SK-N-MC (cell line): Measurements from ENCODE around the gene AKAP6.

Experiments
- EZH2 ChIP-seq: fragments of 200-600 bp; sonication (generic); IDR thresholded peaks from one replicate; pipeline ENCODE4 v1.6.1; 2017; ENCODE audit warnings: antibody characterized with exemption
- FOXP2 ChIP-seq: optimal IDR thresholded peaks from 2 replicates; pipeline ENCODE3; 2011; ENCODE audit warnings: mild to moderate bottlenecking, moderate library complexity; ENCODE audit not compliant: insufficient read depth; ENCODE audit errors: extremely low read length, control extremely low read depth
- POLR2AphosphoS5 ChIP-seq: IDR thresholded peaks from 2 replicates; pipeline ENCODE4 v1.6.1; 2012; ENCODE audit warnings: mild to moderate bottlenecking, low read depth, low read length, borderline replicate concordance

DNA sequence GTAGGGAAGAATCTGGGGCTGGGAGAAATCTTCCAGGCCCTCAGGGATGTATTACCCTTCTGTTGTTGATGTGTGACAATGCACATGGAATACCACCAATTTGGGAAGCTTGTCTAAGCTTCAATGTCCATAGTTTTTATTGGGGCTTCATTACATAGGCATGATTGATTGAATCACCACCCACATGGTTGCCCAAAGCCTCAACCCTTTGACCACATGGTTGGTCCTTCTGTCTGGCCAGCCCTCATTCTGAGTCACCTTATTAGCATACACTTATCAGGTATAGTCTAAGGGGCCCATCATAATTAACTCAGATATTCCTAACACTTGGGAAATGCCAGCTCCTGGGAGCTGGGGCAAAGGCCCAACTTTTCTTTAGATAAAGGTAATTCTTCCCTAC, 93.3 kb downstream of the AKAP6 start:
- TF ChIP-seq EZH2: no peak
- no peak for TF ChIP-seq FOXP2
- no peak for TF ChIP-seq POLR2AphosphoS5
